GM18870 (cell line): Measurements from ENCODE around the gene TAS2R41.

Experiments
- ATAC-seq: cut with Tn5 transposase; IDR thresholded peaks from one replicate; pipeline ENCODE4 v1.9.1; 2021; ENCODE audit warnings: moderate library complexity; ENCODE audit not compliant: unreplicated experiment

TAS2R41 gene

DNA sequence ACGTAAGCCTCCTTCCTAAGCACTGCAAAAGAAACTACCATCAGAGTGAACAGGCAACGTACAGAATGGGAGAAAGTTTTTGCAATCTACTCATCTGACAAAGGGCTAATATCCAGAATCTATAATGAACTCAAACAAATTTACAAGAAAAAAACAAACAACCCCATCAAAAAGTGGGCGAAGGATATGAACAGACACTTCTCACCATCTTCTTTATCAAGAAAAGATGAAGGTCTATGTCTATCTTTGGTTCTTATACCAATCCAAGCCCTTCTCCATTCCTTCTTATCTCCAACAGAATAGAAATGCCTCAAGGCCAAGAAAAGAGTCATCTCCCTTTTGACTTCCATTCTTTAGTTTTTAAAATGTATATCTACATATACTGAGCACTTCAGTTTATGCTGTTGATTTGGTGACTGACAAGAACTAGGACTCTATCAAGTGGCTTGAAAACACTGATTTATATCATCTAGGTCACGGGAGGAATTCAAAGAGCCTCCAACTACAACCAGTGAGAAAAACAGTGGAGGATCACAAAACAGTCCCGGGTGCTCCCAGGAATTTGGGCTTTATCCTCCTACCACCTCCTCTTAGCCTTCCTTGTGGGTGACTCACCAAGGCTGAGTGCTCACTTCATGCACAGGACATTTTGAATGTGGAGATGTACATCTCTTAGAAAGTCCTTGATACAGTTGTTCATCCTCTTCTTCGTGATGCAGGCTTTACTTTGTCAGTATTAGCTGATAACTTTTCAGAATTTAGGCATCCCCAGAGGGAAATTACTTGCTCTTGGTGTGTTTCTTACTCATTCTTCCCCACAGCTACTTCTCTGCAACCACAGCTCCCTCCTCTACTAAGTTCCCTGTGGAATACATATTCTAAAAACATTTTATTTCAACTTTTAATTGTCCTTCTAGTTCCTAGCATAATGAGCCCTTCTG is 15.4 kb downstream of the TAS2R41 start:
- ATAC-seq = no peak

DNA sequence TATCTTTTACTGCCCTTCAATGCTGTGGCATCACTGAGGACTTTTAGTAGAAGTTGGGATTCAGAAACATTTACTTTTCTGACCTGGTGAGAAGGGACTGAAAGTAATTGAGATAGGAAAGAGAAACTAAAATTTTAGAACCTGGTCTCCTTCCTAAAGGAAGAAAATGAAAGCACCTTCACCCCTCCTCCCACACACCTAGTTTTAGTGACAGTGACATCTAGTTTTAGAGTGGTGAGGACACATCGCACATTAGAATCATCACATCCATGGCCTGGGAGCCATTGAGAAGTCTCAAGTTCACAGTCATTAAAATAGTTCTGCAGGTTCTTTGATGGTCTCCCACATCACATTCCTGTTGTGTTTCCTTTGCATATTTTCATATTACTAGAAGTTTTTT is 16.1 kb downstream of the TAS2R41 start:
- peak; percentile 50 for ATAC-seq

DNA sequence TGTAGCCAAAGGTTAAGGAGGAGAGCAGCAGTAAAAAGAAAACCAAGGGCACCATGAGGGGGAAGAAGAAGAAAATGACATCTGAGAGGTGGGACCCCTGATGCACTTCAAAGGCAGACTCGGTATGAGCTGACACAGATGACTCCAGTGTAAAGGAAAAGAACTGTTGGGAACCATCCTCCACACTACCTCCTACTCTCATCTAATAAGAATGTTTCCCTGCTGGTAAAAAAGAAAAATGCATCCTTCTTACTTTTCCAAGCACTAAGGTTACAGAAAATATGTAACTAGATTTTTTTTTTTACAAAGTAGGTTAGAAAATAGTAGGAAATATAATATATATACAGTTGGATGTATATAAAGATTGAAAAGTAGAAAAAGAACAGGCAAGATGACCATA is 16.9 kb downstream of the TAS2R41 start:
- ATAC-seq = no peak

DNA sequence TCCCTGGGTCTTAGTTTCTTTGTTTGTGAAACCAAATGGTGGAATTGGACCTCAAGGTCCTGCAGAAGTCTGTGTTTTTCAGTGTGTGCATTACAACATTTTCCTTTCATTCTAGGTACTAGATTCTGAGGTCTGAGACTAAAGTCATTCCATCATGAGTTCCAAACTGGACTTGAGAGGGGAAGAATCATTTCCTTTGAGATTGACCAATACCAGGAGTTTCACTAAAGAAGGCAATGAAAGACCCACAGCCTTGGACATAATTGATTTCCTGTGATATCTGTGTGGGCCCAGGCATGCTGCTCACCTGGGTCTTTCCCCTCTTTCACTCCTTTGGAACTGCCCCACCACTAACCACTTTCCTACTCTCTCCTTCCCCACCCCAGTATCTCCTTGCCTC is 18.2 kb downstream of the TAS2R41 start:
- ATAC-seq = no peak

DNA sequence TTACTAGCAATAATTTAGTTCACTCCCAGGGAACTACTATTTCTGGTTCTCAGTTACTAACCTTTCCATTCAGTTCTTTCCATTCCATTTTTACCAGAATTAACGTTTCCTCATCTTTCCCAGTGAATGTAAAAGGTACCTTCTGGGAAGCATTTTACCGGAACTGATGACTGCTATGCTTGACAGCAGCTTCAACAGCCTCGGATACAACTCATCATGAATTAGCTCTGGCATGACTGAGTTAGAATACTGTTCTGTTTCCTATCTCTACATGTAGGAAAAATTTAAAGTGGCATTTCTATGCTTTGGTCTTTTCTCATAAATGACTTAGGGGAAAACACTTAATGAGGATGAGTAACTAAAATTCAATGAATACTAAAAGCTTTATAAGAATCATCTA is 18.6 kb downstream of the TAS2R41 start:
- no peak for ATAC-seq

DNA sequence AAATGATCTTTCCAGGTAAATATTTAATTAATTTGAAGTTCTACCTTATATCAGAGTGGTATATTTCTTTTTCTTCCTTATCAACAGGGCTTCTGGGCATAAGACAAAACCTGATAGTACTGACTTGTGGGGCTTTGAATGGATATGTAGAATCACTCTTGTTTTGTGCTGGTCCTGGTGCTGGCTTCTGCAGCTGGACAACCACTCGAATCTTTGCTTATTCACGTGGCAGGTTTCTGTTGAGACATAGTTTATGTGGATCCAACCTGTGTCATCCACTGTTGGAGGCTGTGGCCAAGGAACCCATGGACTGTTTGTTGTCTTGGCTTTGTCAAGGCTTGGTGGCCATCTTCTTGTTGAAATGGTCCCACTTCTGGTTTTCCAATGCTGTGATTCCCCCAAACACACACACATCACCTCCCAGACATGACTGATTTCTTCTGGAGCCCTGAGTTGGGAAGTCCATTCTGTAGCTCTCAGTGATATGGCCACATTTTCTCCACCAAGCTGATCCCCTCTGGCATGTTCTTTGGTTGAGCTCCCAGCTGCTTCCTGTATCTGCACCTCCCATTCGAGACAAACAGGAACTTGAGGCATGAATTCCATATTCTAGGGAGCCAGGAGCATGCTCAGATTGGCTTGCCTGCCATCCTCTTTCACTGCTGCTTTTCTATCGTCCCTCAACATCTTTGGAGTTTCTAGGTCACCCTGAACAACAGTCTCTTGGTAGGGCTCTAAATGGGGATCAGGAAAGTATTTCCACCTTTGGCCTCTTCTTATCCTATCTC is 19.5 kb downstream of the TAS2R41 start:
- no peak for ATAC-seq

DNA sequence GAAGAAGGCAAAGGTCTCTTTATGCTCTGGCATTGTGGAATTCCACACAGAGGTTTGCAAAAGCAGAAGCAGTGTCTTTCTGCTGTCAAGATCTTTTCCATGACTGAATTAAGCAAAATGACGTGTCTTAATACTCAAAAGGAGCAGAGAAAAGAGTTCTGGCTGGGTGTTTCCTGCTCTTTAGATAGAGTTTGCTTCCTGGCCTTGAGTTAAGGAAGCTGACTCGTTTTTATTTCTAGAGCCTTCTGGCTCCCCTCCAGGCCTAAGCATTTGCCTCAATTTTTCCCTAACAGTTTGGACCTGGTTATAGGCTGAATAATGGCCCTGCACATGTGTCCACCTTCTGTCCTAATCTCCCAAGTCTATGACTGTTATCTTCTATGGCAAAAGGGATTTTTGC is 21.6 kb downstream of the TAS2R41 start:
- ATAC-seq = no peak

DNA sequence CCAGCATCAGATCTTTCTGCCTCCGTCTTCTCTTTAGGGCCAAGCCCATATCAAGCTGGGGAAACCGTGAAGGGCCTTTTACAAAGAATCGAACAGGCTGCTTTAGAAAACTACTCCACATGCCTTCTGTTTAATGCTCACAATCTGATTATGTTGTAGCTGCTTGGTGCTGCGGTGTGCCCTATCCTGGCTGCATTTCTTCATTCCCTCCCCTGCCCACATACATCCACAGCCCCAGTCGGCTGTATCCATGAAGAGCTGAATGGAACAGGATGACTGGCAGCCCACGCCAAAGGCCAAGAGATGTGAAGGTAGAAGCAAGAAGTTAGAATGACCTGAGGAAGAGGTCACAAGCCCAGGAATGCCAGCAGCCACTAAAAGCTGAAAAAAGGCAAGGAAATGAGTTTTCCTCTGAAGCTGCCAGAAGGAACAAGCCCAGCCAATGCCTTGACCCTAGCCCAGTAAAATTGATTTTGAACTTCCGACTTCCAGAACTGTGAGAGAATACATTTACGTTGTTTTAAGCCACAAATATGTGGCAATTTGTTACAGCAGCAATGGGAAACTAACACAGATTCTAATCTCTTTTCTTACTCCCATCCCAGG is 22.2 kb downstream of the TAS2R41 start:
- no peak for ATAC-seq

DNA sequence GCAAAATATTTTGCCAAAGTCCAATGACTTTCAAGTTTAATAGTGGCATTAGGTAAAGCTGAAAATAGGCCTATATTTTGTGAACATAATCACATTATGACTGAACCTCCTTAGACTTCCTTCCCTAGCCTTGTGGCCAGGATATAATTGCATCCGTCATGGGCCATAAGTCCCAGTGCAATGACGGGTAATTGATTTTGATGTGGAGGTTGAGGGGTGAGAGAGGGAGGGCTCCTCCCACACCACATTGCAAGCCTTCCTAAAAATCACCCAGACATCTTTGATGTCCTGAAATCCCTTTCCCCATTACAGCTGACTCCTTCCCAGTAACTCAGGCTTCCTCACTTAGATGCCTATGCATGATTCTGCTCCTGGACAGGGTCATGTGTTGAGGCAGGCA is 25.6 kb downstream of the TAS2R41 start:
- ATAC-seq = no peak

DNA sequence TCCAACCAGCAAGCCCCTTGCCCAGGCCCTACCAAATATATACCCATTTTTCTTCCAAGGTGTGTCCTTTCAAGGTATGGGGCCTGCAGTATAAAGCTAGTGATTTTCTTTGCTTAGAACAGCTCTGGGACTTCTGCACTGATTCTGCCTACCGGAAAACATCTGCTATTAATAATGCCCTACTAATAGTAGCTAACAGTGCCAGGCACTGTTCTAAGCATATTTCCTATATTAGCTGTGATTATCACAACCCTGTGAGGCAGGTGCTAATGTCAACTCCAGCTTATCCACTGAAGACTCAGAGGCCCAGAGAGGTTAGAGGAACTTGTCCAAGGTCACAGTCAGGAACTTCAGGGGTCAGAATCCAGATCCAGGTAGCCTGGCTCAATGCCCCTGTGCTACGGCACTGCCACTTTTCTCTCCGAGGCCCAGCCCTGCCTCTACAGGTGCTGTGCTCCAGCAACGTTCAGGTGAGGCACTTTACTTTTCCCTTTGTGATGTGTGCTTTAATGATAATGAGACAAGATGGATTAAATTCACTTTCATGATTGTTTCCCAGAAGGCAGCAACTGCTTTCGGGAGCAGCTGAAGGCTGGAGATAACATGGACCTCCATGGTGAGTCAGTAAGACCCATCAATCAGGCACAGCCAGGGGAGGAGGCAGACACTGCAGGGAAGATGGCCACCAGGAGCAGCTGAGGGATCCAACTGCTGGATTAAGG is 26.7 kb downstream of the TAS2R41 start:
- no peak for ATAC-seq

DNA sequence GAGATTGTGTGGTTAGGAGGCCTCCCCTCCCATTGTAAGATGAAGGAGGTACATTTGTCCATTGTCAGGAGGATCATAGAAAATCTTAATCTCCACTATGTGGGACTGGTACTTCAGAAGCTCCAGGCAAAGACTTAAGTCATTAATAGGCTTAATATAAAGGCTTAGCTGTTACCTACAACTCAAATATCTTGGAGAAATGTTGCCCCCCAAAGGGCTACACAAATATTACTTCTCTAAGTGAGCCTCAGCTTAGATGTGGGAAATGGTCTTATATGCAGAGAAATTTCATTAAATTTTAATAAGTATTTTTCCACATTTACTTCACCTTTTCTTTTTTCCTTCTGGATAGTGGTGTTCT is 27.2 kb downstream of the TAS2R41 start:
- ATAC-seq = no peak

DNA sequence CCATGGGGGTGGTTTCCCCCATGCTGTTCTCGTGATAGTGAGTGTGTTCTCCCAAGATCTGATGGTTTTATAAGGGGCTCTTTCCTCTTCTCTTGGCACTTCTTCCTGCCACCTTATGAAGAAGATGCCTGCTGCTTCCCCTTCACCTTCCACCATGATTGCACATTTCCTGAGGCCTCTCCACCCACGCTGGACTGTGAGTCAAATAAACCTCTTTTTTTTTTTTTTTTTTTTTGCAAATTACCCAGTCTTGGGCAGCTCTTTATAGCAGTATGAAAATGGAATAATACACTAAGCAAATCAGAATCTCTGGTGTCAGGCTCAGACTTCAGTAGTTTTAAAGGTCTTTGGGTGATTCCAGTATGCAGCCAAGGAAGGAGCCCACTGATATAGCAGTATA is 28.2 kb downstream of the TAS2R41 start:
- ATAC-seq = no peak

DNA sequence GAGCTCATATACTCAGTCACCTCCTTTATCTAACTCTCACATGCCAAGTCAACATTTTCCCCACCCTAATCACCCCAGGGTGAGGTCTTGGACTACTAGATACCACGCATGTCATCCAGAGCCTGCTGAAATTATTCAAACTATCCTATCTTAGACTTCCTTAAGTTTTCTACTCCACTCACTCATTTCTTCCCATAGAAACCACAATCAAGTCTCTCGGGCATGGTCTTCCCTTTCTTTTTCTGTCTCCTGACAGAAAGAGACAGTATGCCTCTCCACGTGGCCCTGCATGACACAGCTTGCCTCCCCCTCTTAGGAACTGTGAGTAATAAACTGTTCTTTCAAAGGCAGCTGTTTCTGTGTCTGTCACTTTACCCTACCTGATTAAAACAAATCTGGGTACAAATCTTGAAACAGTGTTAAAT is 29.4 kb downstream of the TAS2R41 start:
- no peak for ATAC-seq

DNA sequence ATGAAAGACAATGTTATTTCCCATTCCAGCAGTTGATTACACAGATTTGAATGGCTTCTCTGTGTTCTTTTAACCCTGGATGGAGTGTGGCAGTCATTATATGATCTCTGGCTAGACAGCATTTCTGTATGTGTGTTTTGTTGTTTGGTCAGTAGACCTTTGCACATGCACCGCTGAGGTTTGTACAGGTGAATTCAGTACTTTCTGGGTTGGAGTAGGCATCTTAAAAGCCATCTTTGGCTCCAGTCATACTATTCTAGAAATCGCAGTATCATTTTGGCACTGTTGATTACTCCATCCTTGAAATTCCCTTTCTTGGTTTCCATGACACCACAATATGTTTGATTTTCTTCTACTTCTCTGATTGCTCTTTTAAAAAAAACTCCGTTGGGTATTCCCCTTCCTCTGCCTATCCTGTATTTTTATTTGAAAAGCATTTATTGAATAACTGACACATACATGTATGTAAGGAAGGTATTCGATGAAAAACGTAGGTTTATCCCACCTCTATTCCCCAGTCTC is 29.9 kb downstream of the TAS2R41 start:
- no peak for ATAC-seq

DNA sequence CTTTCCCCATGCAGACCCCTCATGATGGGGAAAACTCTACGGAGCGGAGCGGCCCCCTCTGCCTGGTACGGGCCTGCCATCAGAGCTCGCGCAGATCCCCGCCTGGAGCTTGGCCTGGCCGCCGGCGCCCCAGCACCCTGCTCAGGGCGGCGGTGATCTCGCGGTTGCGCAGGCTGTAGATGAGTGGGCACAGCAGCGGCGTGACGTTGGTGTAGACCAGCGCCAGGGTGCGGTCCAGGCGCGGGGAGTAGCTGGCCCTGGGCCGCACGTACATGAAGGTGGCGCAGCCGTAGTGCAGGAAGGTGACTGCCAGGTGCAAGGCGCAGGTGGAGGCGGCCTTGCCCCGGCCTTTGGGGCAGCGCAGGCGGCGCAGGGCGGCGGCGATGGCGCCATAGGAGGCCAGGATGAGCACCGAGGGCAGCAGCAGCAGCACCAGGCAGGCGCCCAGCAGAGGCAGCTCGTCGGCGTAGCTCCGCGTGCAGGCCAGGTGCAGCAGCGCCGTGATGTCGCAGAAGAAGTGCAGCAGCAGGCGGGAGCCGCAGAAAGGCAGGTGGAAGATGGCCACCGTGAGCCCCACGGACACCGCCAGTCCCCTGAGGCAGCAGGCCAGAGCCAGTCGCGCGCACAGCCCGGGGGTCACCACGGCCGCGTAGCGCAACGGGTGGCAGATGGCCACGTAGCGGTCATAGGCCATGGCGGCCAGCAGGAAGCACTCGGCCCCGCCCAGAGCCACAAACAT is 33.4 kb downstream of the TAS2R41 start:
- ATAC-seq = no peak

DNA sequence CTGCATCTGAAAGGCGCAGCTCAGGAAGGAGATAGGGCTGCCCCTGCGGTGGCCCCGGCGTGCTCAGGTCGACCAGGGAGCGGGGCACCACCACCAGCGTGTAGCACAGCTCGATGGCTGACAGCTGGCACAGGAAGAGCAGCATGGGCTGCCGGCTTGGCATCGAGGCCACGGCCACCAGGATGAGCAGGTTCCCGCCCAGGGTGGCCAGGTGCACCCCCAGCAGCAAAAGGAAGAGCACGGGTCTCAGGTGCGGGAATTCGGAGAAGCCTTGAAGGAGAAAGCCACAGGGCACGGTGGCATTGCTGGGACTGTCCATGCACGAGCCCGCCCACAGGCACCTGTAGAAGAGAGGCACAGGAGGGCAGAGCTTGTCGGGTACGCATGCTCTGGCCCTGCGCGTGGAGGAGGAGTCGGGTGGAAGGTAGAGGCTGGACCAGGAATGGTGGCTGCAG is 33.9 kb downstream of the TAS2R41 start:
- ATAC-seq = no peak

DNA sequence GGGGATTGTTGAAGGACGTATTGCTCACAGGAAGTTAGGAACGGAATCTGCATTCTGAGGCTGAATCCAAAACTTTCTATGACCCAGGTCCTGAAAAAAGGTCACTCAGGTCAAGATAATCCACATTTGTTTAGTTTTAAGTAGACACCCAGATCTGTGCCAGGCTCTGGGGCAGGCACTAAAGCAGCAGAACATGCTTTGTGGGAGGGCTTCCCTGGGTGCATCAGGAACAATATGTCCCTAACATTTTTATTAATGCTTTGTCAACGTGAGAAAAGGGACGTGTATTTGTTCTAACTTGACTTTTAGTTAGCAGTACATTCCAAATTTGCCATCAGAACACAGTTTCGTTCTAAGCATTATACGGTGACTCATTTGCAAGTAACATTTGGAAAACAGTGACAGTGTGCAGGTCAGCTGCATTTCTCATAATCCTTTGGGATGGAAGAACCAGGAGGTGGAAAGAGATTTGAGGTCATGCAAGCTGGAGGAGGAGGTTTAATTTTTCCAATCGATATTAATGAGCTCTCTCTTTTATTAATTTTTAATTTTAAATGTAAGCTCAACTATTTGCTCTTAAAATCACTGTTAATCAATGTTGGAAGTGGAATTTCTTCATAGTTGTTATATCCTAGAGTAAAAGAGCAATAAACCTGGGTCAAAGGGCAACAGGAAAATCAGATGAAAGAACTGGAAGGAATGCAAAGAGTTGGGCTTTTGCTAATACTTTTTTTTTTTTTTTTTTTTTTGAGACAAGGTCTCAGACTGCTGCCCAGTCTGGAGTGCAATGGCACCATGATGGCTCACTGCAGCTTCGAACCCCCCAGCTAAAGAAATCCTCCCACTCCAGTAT is 35.0 kb downstream of the TAS2R41 start:
- ATAC-seq = no peak

DNA sequence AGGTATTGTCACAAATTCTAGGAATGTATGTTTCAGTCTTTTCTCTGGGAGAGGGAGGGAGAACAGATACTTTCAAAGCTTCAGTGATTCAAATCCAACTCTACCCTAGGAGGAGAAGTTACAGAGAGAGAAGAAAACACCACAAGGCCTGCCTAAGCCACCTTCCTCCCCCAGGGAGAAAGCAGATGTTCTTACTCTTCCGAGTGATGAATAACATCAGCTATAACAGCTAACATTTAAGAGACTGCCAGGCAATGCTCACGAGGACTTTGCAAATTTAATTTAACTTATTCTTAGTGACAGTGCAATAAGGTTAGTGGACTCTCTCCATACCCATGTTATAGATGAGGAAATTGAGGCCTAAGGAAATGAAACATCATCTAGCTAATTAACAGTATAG is 36.8 kb downstream of the TAS2R41 start:
- ATAC-seq = no peak
